Measurements from ENCODE around the gene CNST. TPM values are rescaled to one million over a fixed set of nuclear protein-coding genes. Genes with fewer than 3 reads are reported as not detected.

Gene CNST
- total RNA-seq, 1 experiment from 2014 or later: 19.8 TPM

- Histone ChIP-seq H3K14ac (ENCODE audit: insufficient read depth, low read length) (no peak overlapping the region), H3K18ac (ENCODE audit: insufficient read length, low read depth, low read length) (no peak overlapping the region), H4K5ac (ENCODE audit: insufficient read length, low read depth, low read length) (no peak overlapping the region), H3T11ph (ENCODE audit: low read length) (no peak overlapping the region), H2BK15ac (ENCODE audit: low read depth, low read length) (no peak overlapping the region), H2AK5ac (ENCODE audit: insufficient read length, low read length) (no peak overlapping the region), H3K23me2 (ENCODE audit: insufficient read length, low read depth, low read length, poor library complexity, severe bottlenecking) (no peaks in the 10 kb centered on the region), H3K4me2 (ENCODE audit: insufficient read depth, insufficient read length, low read length) (peak overlapping the region; percentile 31), H3K4ac (ENCODE audit: low read depth, low read length) (no peak overlapping the region), H4K91ac (ENCODE audit: insufficient read length, low read depth, low read length) (no peak overlapping the region), H2BK120ac (ENCODE audit: low read depth, low read length, poor library complexity, severe bottlenecking) (no peak overlapping the region), H2BK5ac (ENCODE audit: insufficient read length, low read length) (no peak overlapping the region), H3K79me2 (ENCODE audit: insufficient read depth, low read length) (no peaks in the 10 kb centered on the region), H3K4me1 (ENCODE audit: insufficient read depth, low read length) (no peaks in the 10 kb centered on the region), H3K79me1 (ENCODE audit: insufficient read depth, low read depth, low read length, poor library complexity, severe bottlenecking) (no peaks in the 10 kb centered on the region), H2BK20ac (ENCODE audit: low read depth, low read length, poor library complexity, severe bottlenecking) (no peak overlapping the region), H3K9me3 (ENCODE audit: control insufficient read depth, low read depth, low read length) (no peaks in the 10 kb centered on the region), H4K8ac (replicated peaks; ENCODE audit: insufficient read length, low read depth, low read length) (no peak overlapping the region), H3K56ac (ENCODE audit: insufficient read length, low read depth, low read length) (no peak overlapping the region), H2BK12ac (ENCODE audit: insufficient read length, low read depth, low read length) (no peak overlapping the region), H2AFZ (ENCODE audit: low read length) (peak overlapping the region; percentile 95), H3K27ac (ENCODE audit: insufficient read length, low read depth, low read length) (no peak overlapping the region), H3K27me3 (ENCODE audit: insufficient read depth, low read length) (no peaks in the 10 kb centered on the region), H4K20me1 (ENCODE audit: control insufficient read depth, insufficient read depth, insufficient read length) (no peaks in the 10 kb centered on the region), H3K9ac (ENCODE audit: extremely low read depth, insufficient read length, low read length) (no peak overlapping the region), H3K23ac (ENCODE audit: insufficient read length, low read depth, low read length) (no peak overlapping the region)
- Mint-ChIP-seq H3K27me3 (ENCODE audit: low read depth) (peaks cover 16% of the 10 kb centered on the region), H3K4me3 (peak overlapping the region; percentile 50 to 58; a peak in 4 of 5 replicates), H3K4me1 (peaks cover 0 to 10% of the 10 kb centered on the region in 2 experiments; a peak in 3 of 4 replicates), H3K9me3 (peaks cover 9 to 14% of the 10 kb centered on the region in 2 experiments), H3K27ac (no peak overlapping the region), H3K36me3 (ENCODE audit: insufficient read depth in 1 of 3, low read depth in 3 of 3) (peaks cover 0 to 6% (median 4%) of the 10 kb centered on the region in 3 experiments; a peak in 3 of 7 replicates)
- peak; percentile 92 for TF ChIP-seq CTCF (conservative IDR thresholded peaks at IDR 0.05)
- no CpG with 5 or more reads among the region's 18 CpGs for WGBS (ENCODE audit: extremely low coverage, insufficient read length, low lambda C conversion rate)
- DNase-seq: peak; percentile 88
These were observed 133.0 kb downstream of the CNST start for GRCh38 chr1:246699095-246699735.
